Spleen (tissue), 11 donors: ENCODE data around the gene TMEM163. TPM values are rescaled to one million over a fixed set of nuclear protein-coding genes. Genes with fewer than 3 reads are reported as not detected.

ENCODE experiments used
- DNase-seq: peaks from one replicate; pipeline ENCODE4 v3.0.0-alpha.2; 2020
- H3K27ac ChIP-seq, 8 donors: fragments of 200-600 bp; sonication (generic) in 7 of 8; 1 replicate in 4 of 8; 2 replicates in 4 of 8; pipeline versions ENCODE4 v1.5.0 to v1.8.0; 2016 to 2021; ENCODE audit warnings: inconsistent platforms in 4 of 8, mild to moderate bottlenecking in 4 of 8, moderate library complexity in 1 of 8
- H3K27me3 ChIP-seq, 7 donors: fragments of 200-600 bp; sonication (generic) in 6 of 7; replicated peaks in 1 of 7; 1 replicate in 4 of 7; 2 replicates in 3 of 7; pipeline versions ENCODE4 v1.5.0 to v1.8.0; 2016 to 2021; ENCODE audit warnings: inconsistent platforms in 3 of 7, mild to moderate bottlenecking in 1 of 7
- H3K36me3 ChIP-seq, 6 donors: fragments of 200-600 bp; sonication (generic) in 5 of 6; 1 replicate in 4 of 6; 2 replicates in 2 of 6; pipeline versions ENCODE4 v1.5.0 to v1.8.0; 2016 to 2021; ENCODE audit warnings: inconsistent platforms in 2 of 6
- H3K4me1 ChIP-seq, 6 donors: fragments of 200-600 bp; sonication (generic) in 5 of 6; 1 replicate in 3 of 6; 2 replicates in 3 of 6; pipeline versions ENCODE4 v1.5.0 to v1.8.0; 2016 to 2021; ENCODE audit warnings: inconsistent platforms in 3 of 6
- H3K4me3 ChIP-seq, 8 donors: fragments of 200-600 bp; sonication (generic) in 7 of 8; 1 replicate in 4 of 8; 2 replicates in 4 of 8; pipeline versions ENCODE4 v1.5.0 to v1.8.0; 2016 to 2021; ENCODE audit warnings: inconsistent platforms in 4 of 8, mild to moderate bottlenecking in 4 of 8, moderate library complexity in 2 of 8
- H3K9me3 ChIP-seq, 8 donors: fragments of 200-600 bp; sonication (generic) in 7 of 8; 1 replicate in 4 of 8; 2 replicates in 4 of 8; pipeline versions ENCODE4 v1.5.0 to v1.8.0; 2016 to 2021; ENCODE audit warnings: inconsistent platforms in 4 of 8
- POLR2A ChIP-seq, 3 donors: fragments of 450-650 bp; IDR thresholded peaks; one replicate each; pipeline ENCODE4 v1.5.1; 2017; ENCODE audit warnings: antibody characterized with exemption in 3 of 3, mild to moderate bottlenecking in 1 of 3
- POLR2AphosphoS5 ChIP-seq, 3 donors: sonication (generic); formaldehyde crosslinking; IDR thresholded peaks; one replicate each; pipeline ENCODE4 v1.5.1; 2017; ENCODE audit warnings: antibody characterized with exemption in 3 of 3
- WGBS, 5 donors: extraction: QIAGEN DNeasy Blood & Tissue Kit in 3 of 5; methylation state at CpG; one replicate each; pipeline versions ENCODE4 v1.1.5 to v1.1.7; 2013 to 2018; 5-methylcytosine and 5-hydroxymethylcytosine counted together
- intact Hi-C: fragments of 100-400 bp; cut with DNase I; formaldehyde crosslinking; loops from one replicate; pipeline ENCODE4 v1.15.0; 2023; ENCODE audit warnings: low total_unique reads
- polyA plus RNA-seq, 3 donors: library from polyadenylated mRNA; stranded (reverse); fragments of 200-250 nt; gene quantifications; one replicate each; pipeline ENCODE4 v1.2.1, GENCODE V29; 2013
- total RNA-seq, 7 donors: library from RNA; depleted of rRNA in 3 of 7; stranded (reverse); fragments of >200 nt in 3 of 7; fragmentation: NEBNext Ultra II Directional in 4 of 7; extraction: Animal tissue kit (Norgen Biotek cat#: 25700) in 4 of 7; gene quantifications; one replicate each; pipeline versions ENCODE4 v1.1.0 to v1.2.1, GENCODE V29; 2016 to 2021
- TF ChIP-seq, protein P1 (sequence below), 11 experiments: fragments of 200-600 bp in 7 of 11; fragments of 450-650 bp in 4 of 11; sonication (generic) in 4 of 11; IDR thresholded peaks in 8 of 11; conservative IDR thresholded peaks in 3 of 11; 1 replicate in 7 of 11; 2 replicates in 4 of 11; pipeline versions ENCODE4 v1.4.0 to v1.8.0; 2016 to 2021; ENCODE audit warnings: antibody characterized with exemption in 11 of 11, inconsistent platforms in 4 of 11, mild to moderate bottlenecking in 1 of 11
- donor health status: healthy with polysubstance abuse.
- donor health status: DM: no; HTN: no; CAD: no; lungs with moderate emphysema.
- donor health status: DM: no; HTN: no; CAD: no.
- donor health status: Bipolar disorder and iron deficiency.
- donor health status: healthy.
- donor health status: DM: no; HTN: no; CAD: no.
- donor health status: DM: yes; HTN: yes; CAD: no.

Gene TMEM163
- total and polyA plus RNA-seq, 10 donors, result 2.4 to 12.5 (median 3.7) TPM

- Histone ChIP-seq H3K27me3 (peaks cover 0 to 81% (median 19%) of the 10 kb centered on the region in 7 donors), H3K9me3 (no peaks in the 10 kb centered on the region), H3K36me3 (no peaks in the 10 kb centered on the region), H3K27ac (no peak overlapping the region), H3K4me3 (no peak overlapping the region), H3K4me1 (peaks cover 2 to 30% (median 4%) of the 10 kb centered on the region in 6 donors)
- intact Hi-C loops, result no loop called here
- no peak for DNase-seq
- WGBS, 5 donors, result 40 to 60% (median 50%) methylated on average over 4 of the region's 4 CpGs
- no peak for TF ChIP-seq POLR2A (IDR thresholded peaks at IDR 0.05)
- no peak for TF ChIP-seq POLR2AphosphoS5 (IDR thresholded peaks at IDR 0.05)
- TF ChIP-seq, protein P1, sequence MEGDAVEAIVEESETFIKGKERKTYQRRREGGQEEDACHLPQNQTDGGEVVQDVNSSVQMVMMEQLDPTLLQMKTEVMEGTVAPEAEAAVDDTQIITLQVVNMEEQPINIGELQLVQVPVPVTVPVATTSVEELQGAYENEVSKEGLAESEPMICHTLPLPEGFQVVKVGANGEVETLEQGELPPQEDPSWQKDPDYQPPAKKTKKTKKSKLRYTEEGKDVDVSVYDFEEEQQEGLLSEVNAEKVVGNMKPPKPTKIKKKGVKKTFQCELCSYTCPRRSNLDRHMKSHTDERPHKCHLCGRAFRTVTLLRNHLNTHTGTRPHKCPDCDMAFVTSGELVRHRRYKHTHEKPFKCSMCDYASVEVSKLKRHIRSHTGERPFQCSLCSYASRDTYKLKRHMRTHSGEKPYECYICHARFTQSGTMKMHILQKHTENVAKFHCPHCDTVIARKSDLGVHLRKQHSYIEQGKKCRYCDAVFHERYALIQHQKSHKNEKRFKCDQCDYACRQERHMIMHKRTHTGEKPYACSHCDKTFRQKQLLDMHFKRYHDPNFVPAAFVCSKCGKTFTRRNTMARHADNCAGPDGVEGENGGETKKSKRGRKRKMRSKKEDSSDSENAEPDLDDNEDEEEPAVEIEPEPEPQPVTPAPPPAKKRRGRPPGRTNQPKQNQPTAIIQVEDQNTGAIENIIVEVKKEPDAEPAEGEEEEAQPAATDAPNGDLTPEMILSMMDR (IDR thresholded peaks at IDR 0.05 in 8 of 11, conservative IDR thresholded peaks at IDR 0.05 in 3 of 11), result no peak
Measured at GRCh38 chr2:134712736-134713135, 6.1 kb downstream of the TMEM163 start.

DNA sequence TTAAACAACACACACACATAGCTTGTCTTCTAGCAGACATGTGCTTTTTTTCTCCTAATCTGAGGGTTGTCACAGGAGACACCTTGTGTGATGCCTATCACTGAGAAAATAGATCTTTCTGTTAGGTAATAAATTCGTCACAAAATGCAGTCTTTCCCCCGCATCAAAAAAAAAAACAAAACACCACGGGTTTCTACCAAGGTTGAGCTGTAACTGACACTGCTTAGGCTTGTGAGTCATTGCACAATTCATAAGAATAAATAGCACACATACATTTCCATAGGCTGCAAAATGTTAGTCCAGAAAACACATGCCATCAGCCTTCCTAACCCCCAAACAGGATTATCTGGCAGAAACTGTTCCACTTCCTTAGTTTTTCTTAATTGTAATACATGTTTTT is 6.5 kb downstream of the TMEM163 start:
- Histone ChIP-seq H3K4me1 (peaks cover 0 to 26% (median under 1%) of the 10 kb centered on the region in 6 donors), H3K9me3 (no peaks in the 10 kb centered on the region), H3K4me3 (no peak overlapping the region), H3K27ac (no peak overlapping the region), H3K36me3 (no peaks in the 10 kb centered on the region), H3K27me3 (peaks cover 0 to 77% (median 14%) of the 10 kb centered on the region in 7 donors)
- DNase-seq, result no peak
- intact Hi-C loops, result no loop called here
- 21 to 37% (median 30%) methylated on average over 3 of the region's 3 CpGs for WGBS, 5 donors
- TF ChIP-seq POLR2A (IDR thresholded peaks at IDR 0.05) (no peak), POLR2AphosphoS5 (IDR thresholded peaks at IDR 0.05) (no peak)
- TF ChIP-seq, protein P1 (IDR thresholded peaks at IDR 0.05 in 8 of 11, conservative IDR thresholded peaks at IDR 0.05 in 3 of 11), result no peak

DNA sequence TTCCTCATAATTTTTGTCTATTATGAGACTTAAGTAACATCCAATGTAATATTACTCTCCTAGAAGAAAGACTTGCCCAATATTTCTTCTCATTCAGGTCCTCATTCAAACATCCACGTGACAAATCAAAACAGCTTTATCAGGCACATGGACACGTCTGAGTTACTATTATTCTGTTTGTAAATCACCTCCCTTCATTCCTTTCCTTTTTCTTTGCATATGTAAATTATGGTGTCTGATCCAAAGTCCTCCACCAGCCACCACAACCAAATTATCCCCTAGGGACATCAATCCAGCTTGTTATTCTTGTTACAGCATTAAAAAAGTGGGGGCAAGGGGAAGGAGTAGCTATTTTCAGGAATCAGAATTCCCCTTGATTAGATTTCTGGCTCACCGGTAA is 7.1 kb downstream of the TMEM163 start:
- intact Hi-C loops, result no loop called here
- Histone ChIP-seq H3K27ac (no peak overlapping the region), H3K4me3 (no peak overlapping the region), H3K9me3 (no peaks in the 10 kb centered on the region), H3K27me3 (peaks cover 0 to 76% (median 8%) of the 10 kb centered on the region in 7 donors), H3K4me1 (peaks cover 0 to 32% (median 6%) of the 10 kb centered on the region in 6 donors), H3K36me3 (no peaks in the 10 kb centered on the region)
- 37 to 58% (median 47%) methylated on average over 3 of the region's 3 CpGs for WGBS, 5 donors
- TF ChIP-seq POLR2A (IDR thresholded peaks at IDR 0.05) (no peak), POLR2AphosphoS5 (IDR thresholded peaks at IDR 0.05) (no peak)
- TF ChIP-seq, protein P1 (IDR thresholded peaks at IDR 0.05 in 8 of 11, conservative IDR thresholded peaks at IDR 0.05 in 3 of 11), result no peak
- DNase-seq, result no peak

- Histone ChIP-seq H3K4me3 (no peak overlapping the region), H3K9me3 (no peaks in the 10 kb centered on the region), H3K27ac (no peak overlapping the region), H3K36me3 (no peaks in the 10 kb centered on the region), H3K4me1 (peaks cover 0 to 19% (median 11%) of the 10 kb centered on the region in 6 donors), H3K27me3 (peaks cover 0 to 65% (median 6%) of the 10 kb centered on the region in 7 donors)
- 81 to 88% (median 86%) methylated on average over 5 of the region's 5 CpGs for WGBS, 5 donors
- intact Hi-C loops, result no loop called here
- DNase-seq, result no peak
- no peak for TF ChIP-seq POLR2AphosphoS5 (IDR thresholded peaks at IDR 0.05)
- TF ChIP-seq POLR2A (IDR thresholded peaks at IDR 0.05), result no peak
- TF ChIP-seq, protein P1 (IDR thresholded peaks at IDR 0.05 in 8 of 11, conservative IDR thresholded peaks at IDR 0.05 in 3 of 11), result no peak
Measured at GRCh38 chr2:134707330-134707676, 11.5 kb downstream of the TMEM163 start.
